Left kidney (tissue), 8 donors: ENCODE measurements around the gene EIF3CL. TPM values are rescaled to one million over a fixed set of nuclear protein-coding genes. Genes with fewer than 3 reads are reported as not detected.
"Not testable (repeated sequence)": the region's sequence is repeated elsewhere in the genome, so short reads cannot be mapped to it uniquely, and the experiment has no call there.

Source experiments
- DNase-seq: peaks from one replicate; pipeline ENCODE4 v3.0.0-alpha.2; 2013
- long read RNA-seq, 8 donors: transcript quantifications; one replicate each; lab custom pipeline, GENCODE V29; 2026
- polyA plus RNA-seq: library from polyadenylated mRNA; unstranded; fragments of 120-200 nt; gene quantifications from one replicate; pipeline ENCODE4 v1.2.1, GENCODE V29; 2013; ENCODE audit not compliant: insufficient read length

EIF3CL gene
- 98.7 TPM for polyA plus RNA-seq
- long read RNA-seq, donor 1, transcript EIF3CL-201 (21 exons, 3,085 nt): major isoform, 7 of 461 reads
- long read RNA-seq, donor 1, partial matches to known transcripts: 393 of 461 reads
- long read RNA-seq, donor 1, other reads (novel, unspliced or antisense): 61 of 461 reads
- long read RNA-seq, donor 2, transcript EIF3CL-201 (21 exons, 3,085 nt): major isoform, 11 of 488 reads
- long read RNA-seq, donor 2, partial matches to known transcripts: 410 of 488 reads
- long read RNA-seq, donor 2, other reads (novel, unspliced or antisense): 64 of 488 reads
- long read RNA-seq, donor 3, transcript EIF3CL-201 (21 exons, 3,085 nt): major isoform, 12 of 411 reads
- long read RNA-seq, donor 3, partial matches to known transcripts: 350 of 411 reads
- long read RNA-seq, donor 3, other reads (novel, unspliced or antisense): 49 of 411 reads
- long read RNA-seq, donor 4, partial matches to known transcripts: 107 of 107 reads
- long read RNA-seq, donor 4, other reads (novel, unspliced or antisense): 0 of 107 reads
- long read RNA-seq, donor 5, partial matches to known transcripts: 223 of 287 reads
- long read RNA-seq, donor 5, other reads (novel, unspliced or antisense): 59 of 287 reads
- long read RNA-seq, donor 6, transcript EIF3CL-201 (21 exons, 3,085 nt): major isoform, 6 of 532 reads
- long read RNA-seq, donor 6, partial matches to known transcripts: 422 of 532 reads
- long read RNA-seq, donor 6, other reads (novel, unspliced or antisense): 103 of 532 reads
- long read RNA-seq, donor 7, transcript EIF3CL-201 (21 exons, 3,085 nt): major isoform, 15 of 990 reads
- long read RNA-seq, donor 7, partial matches to known transcripts: 817 of 990 reads
- long read RNA-seq, donor 7, other reads (novel, unspliced or antisense): 155 of 990 reads
- long read RNA-seq, donor 8, partial matches to known transcripts: 153 of 206 reads
- long read RNA-seq, donor 8, other reads (novel, unspliced or antisense): 49 of 206 reads

GRCh38 chr16:28403220-28404072, at the start of gene EIF3CL:
TSS of gene EIF3CL (minus strand) at chr16:28403841. CDS start at chr16:28403618, 223 bp downstream.
- DNase-seq: not testable (repeated sequence)

- DNase-seq: not testable (repeated sequence)
These were observed 43.4 kb upstream of the EIF3CL start for GRCh38 chr16:28447081-28447480.

GRCh38 chr16:28446388-28446787, 42.7 kb upstream of the EIF3CL start:
- not testable (repeated sequence) for DNase-seq

GRCh38 chr16:28443943-28444342, 40.3 kb upstream of the EIF3CL start:
- DNase-seq: not testable (repeated sequence)

- DNase-seq: not testable (repeated sequence)
These were observed 35.3 kb upstream of the EIF3CL start for GRCh38 chr16:28438899-28439298.

- not testable (repeated sequence) for DNase-seq
These were observed 31.7 kb upstream of the EIF3CL start for GRCh38 chr16:28435340-28435739.

GRCh38 chr16:28426060-28426680, 22.5 kb upstream of the EIF3CL start:
- not testable (repeated sequence) for DNase-seq

- DNase-seq: not testable (repeated sequence)
These were observed 17.6 kb upstream of the EIF3CL start for GRCh38 chr16:28421071-28421750.

GRCh38 chr16:28417033-28417432, 13.4 kb upstream of the EIF3CL start:
- not testable (repeated sequence) for DNase-seq

GRCh38 chr16:28414530-28414929, 10.9 kb upstream of the EIF3CL start:
- not testable (repeated sequence) for DNase-seq

- DNase-seq: not testable (repeated sequence)
These were observed 9.9 kb upstream of the EIF3CL start for GRCh38 chr16:28413585-28413984.

- DNase-seq: not testable (repeated sequence)
These were observed 11.6 kb downstream of the EIF3CL start for GRCh38 chr16:28392054-28392453.

- not testable (repeated sequence) for DNase-seq
These were observed 21.3 kb downstream of the EIF3CL start for GRCh38 chr16:28382177-28382867.

- DNase-seq: not testable (repeated sequence)
These were observed 25.8 kb downstream of the EIF3CL start for GRCh38 chr16:28377822-28378221.

- not testable (repeated sequence) for DNase-seq
These were observed 26.5 kb downstream of the EIF3CL start for GRCh38 chr16:28377108-28377625.

GRCh38 chr16:28375115-28375514, 28.5 kb downstream of the EIF3CL start:
- not testable (repeated sequence) for DNase-seq

GRCh38 chr16:28374281-28374680, 29.4 kb downstream of the EIF3CL start:
- not testable (repeated sequence) for DNase-seq

- not testable (repeated sequence) for DNase-seq
These were observed 35.7 kb downstream of the EIF3CL start for GRCh38 chr16:28367926-28368325.
